HL-60 (cell line): ENCODE data around the gene PXK.

Experiments
- GABPA ChIP-seq: IDR thresholded peaks from 2 replicates; pipeline ENCODE4 v1.6.1; 2012; ENCODE audit warnings: low read depth
- SPI1 ChIP-seq: IDR thresholded peaks from 2 replicates; pipeline ENCODE4 v1.6.1; 2012; ENCODE audit warnings: low read depth, mild to moderate bottlenecking, borderline replicate concordance
- TF ChIP-seq, protein P1 (sequence below): IDR thresholded peaks from one replicate; pipeline ENCODE4 v1.5.1; 2011; ENCODE audit warnings: low read length, control low read depth, inconsistent platforms; ENCODE audit not compliant: insufficient read depth
- TF ChIP-seq, protein P2 (sequence below): IDR thresholded peaks from 2 replicates; pipeline ENCODE4 v1.6.1; 2012; ENCODE audit warnings: low read depth; ENCODE audit not compliant: insufficient replicate concordance

DNA sequence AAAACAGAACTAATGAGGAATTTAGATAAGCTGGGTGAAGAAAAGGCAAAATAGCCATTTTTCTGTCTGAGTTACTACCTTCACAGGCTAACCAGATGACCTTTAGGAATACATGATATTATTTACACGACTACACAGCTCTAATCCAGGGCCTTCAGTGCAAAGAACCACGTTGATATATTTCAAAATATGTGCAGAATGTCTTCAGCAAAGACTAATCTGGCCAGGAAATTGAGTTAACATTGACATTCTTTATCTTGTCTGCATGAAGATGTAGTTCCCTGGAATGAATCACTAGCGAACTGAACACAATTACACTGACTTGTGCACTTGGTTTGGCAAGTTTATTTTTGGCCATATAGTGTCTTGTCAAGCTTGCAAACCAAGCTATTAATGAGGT is 59.5 kb downstream of the PXK start:
- TF ChIP-seq, protein P1, sequence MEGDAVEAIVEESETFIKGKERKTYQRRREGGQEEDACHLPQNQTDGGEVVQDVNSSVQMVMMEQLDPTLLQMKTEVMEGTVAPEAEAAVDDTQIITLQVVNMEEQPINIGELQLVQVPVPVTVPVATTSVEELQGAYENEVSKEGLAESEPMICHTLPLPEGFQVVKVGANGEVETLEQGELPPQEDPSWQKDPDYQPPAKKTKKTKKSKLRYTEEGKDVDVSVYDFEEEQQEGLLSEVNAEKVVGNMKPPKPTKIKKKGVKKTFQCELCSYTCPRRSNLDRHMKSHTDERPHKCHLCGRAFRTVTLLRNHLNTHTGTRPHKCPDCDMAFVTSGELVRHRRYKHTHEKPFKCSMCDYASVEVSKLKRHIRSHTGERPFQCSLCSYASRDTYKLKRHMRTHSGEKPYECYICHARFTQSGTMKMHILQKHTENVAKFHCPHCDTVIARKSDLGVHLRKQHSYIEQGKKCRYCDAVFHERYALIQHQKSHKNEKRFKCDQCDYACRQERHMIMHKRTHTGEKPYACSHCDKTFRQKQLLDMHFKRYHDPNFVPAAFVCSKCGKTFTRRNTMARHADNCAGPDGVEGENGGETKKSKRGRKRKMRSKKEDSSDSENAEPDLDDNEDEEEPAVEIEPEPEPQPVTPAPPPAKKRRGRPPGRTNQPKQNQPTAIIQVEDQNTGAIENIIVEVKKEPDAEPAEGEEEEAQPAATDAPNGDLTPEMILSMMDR, result no peak
- TF ChIP-seq SPI1 (no peak), GABPA (no peak)
- TF ChIP-seq, protein P2, sequence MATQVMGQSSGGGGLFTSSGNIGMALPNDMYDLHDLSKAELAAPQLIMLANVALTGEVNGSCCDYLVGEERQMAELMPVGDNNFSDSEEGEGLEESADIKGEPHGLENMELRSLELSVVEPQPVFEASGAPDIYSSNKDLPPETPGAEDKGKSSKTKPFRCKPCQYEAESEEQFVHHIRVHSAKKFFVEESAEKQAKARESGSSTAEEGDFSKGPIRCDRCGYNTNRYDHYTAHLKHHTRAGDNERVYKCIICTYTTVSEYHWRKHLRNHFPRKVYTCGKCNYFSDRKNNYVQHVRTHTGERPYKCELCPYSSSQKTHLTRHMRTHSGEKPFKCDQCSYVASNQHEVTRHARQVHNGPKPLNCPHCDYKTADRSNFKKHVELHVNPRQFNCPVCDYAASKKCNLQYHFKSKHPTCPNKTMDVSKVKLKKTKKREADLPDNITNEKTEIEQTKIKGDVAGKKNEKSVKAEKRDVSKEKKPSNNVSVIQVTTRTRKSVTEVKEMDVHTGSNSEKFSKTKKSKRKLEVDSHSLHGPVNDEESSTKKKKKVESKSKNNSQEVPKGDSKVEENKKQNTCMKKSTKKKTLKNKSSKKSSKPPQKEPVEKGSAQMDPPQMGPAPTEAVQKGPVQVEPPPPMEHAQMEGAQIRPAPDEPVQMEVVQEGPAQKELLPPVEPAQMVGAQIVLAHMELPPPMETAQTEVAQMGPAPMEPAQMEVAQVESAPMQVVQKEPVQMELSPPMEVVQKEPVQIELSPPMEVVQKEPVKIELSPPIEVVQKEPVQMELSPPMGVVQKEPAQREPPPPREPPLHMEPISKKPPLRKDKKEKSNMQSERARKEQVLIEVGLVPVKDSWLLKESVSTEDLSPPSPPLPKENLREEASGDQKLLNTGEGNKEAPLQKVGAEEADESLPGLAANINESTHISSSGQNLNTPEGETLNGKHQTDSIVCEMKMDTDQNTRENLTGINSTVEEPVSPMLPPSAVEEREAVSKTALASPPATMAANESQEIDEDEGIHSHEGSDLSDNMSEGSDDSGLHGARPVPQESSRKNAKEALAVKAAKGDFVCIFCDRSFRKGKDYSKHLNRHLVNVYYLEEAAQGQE, result no peak
